ENCODE measurements around the gene ACLY. TPM values are rescaled to one million over a fixed set of nuclear protein-coding genes. Genes with fewer than 3 reads are reported as not detected.

The ACLY gene
- total and polyA plus RNA-seq, 12 donors, result 12.1 to 42.2 (median 25.2) TPM

- DNase-seq (no peak), ATAC-seq (no peak)
- H3K36me3 ChIP-seq, result peaks cover 0 to 35% (median 31%) of the 10 kb centered on the region in 9 donors
- H3K4me3 ChIP-seq, result no peak overlapping the region
- 88 to 89% methylated on average over 2 of the region's 2 CpGs for WGBS, 2 donors
- H3K4me1 ChIP-seq, result peaks cover 6 to 49% (median 27%) of the 10 kb centered on the region in 9 donors
- no peak overlapping the region for H3K27ac ChIP-seq
- H3K27me3 ChIP-seq, result no peaks in the 10 kb centered on the region
- intact Hi-C loops (cut with DNase I), result no loop called here
- no peaks in the 10 kb centered on the region for H3K9me3 ChIP-seq
- TF ChIP-seq CTCF (IDR thresholded peaks at IDR 0.05), result no peak
Observed at GRCh38 chr17:41915566-41915965, 3.2 kb downstream of the ACLY start.

- no peak overlapping the region for H3K27ac ChIP-seq
- no peaks in the 10 kb centered on the region for H3K27me3 ChIP-seq
- no peak for TF ChIP-seq CTCF (IDR thresholded peaks at IDR 0.05)
- H3K9me3 ChIP-seq, result no peaks in the 10 kb centered on the region
- 86 to 90% methylated on average over 5 of the region's 5 CpGs for WGBS, 2 donors
- intact Hi-C loops (cut with DNase I), result no loop called here
- H3K4me1 ChIP-seq, result peaks cover 6 to 49% (median 27%) of the 10 kb centered on the region in 9 donors
- peaks cover 0 to 41% (median 37%) of the 10 kb centered on the region in 9 donors for H3K36me3 ChIP-seq
- no peak overlapping the region for H3K4me3 ChIP-seq
- DNase-seq (no peak), ATAC-seq (no peak)
Observed at GRCh38 chr17:41915020-41915419, 3.7 kb downstream of the ACLY start.

- WGBS, 2 donors, result 68 to 73% methylated on average over 6 of the region's 6 CpGs
- Histone ChIP-seq H3K27me3 (no peaks in the 10 kb centered on the region), H3K9me3 (no peaks in the 10 kb centered on the region), H3K4me3 (no peak overlapping the region), H3K4me1 (peaks cover 6 to 44% (median 22%) of the 10 kb centered on the region in 9 donors), H3K27ac (no peak overlapping the region), H3K36me3 (peaks cover 0 to 47% (median 42%) of the 10 kb centered on the region in 9 donors)
- DNase-seq (no peak), ATAC-seq (no peak)
- intact Hi-C loops (cut with DNase I), result no loop called here
- no peak for TF ChIP-seq CTCF (IDR thresholded peaks at IDR 0.05)
Observed at GRCh38 chr17:41914358-41914766, 4.4 kb downstream of the ACLY start.

- Histone ChIP-seq H3K4me3 (no peak overlapping the region), H3K4me1 (peaks cover 6 to 42% (median 20%) of the 10 kb centered on the region in 9 donors), H3K27me3 (no peaks in the 10 kb centered on the region), H3K27ac (no peak overlapping the region), H3K9me3 (no peaks in the 10 kb centered on the region), H3K36me3 (peaks cover 3 to 53% (median 48%) of the 10 kb centered on the region in 9 donors)
- no peak for TF ChIP-seq CTCF (IDR thresholded peaks at IDR 0.05)
- no peak for DNase-seq
- 91 to 93% methylated on average over 4 of the region's 4 CpGs for WGBS, 2 donors
- intact Hi-C loops (cut with DNase I), result no loop called here
- no peak for ATAC-seq
Observed at GRCh38 chr17:41913798-41914197, 5.0 kb downstream of the ACLY start.

Measured in heart right ventricle (tissue), 16 donors.